H1 (cell line): ENCODE results near the gene FADS2. TPM values are rescaled to one million over a fixed set of nuclear protein-coding genes. Genes with fewer than 3 reads are reported as not detected.

Source experiments
- BACH1 ChIP-seq: IDR thresholded peaks from 2 replicates; pipeline ENCODE4 v1.6.1; 2012; ENCODE audit warnings: low read length, improper control_type of control experiment
- CHD7 ChIP-seq: fragments of 300-600 bp; sonication (generic); IDR thresholded peaks from 2 replicates; pipeline ENCODE4 v1.7.1; 2012; ENCODE audit warnings: low read length, moderate library complexity, mild to moderate bottlenecking, inconsistent platforms; ENCODE audit not compliant: insufficient replicate concordance
- FOSL1 ChIP-seq: IDR thresholded peaks from 2 replicates; pipeline ENCODE4 v1.6.1; 2011; ENCODE audit warnings: mild to moderate bottlenecking, low read depth, low read length, moderate library complexity; ENCODE audit not compliant: insufficient read depth
- JUND ChIP-seq: IDR thresholded peaks from 2 replicates; pipeline ENCODE4 v1.6.1; 2011; ENCODE audit warnings: mild to moderate bottlenecking, improper control_type of control experiment, low read length
- NRF1 ChIP-seq: IDR thresholded peaks from 2 replicates; pipeline ENCODE4 v1.6.1; 2011; ENCODE audit warnings: mild to moderate bottlenecking, low read depth, low read length, improper control_type of control experiment
- RBBP5 ChIP-seq: IDR thresholded peaks from 2 replicates; pipeline ENCODE4 v1.7.1; 2012; ENCODE audit warnings: low read depth, mild to moderate bottlenecking, inconsistent platforms, low read length, moderate library complexity, borderline replicate concordance
- RXRA ChIP-seq: IDR thresholded peaks from 2 replicates; pipeline ENCODE4 v1.6.1; 2011; ENCODE audit warnings: low read depth, mild to moderate bottlenecking, low read length, moderate library complexity; ENCODE audit not compliant: insufficient read depth
- TAF1 ChIP-seq: IDR thresholded peaks from 2 replicates; pipeline ENCODE4 v1.6.1; 2011; ENCODE audit warnings: mild to moderate bottlenecking, low read depth, low read length
- polyA plus RNA-seq, 7 experiments: library from polyadenylated mRNA; depleted of rRNA in 3 of 7; stranded (reverse) in 5 of 7; unstranded in 2 of 7; fragments of >200 nt in 5 of 7; fragments of 200-250 nt in 2 of 7; gene quantifications; 1 replicate in 5 of 7; 2 replicates in 1 of 7; 4 replicates in 1 of 7; pipeline versions ENCODE4 v1.2.1 to v1.2.3, GENCODE V29; 2011 to 2013; ENCODE audit warnings: missing spikeins in 2 of 7, mixed read lengths in 2 of 7
- total RNA-seq: library from RNA; stranded (reverse); fragmentation: NEBNext Ultra II Directional; extraction: Animal tissue kit (Norgen Biotek cat#: 25700); gene quantifications from 2 replicates; pipeline ENCODE4 v1.2.1, GENCODE V29; 2021
- TF ChIP-seq, protein P1 (sequence below): IDR thresholded peaks from 2 replicates; pipeline ENCODE4 v1.6.1; 2012; ENCODE audit warnings: inconsistent platforms

The FADS2 gene
- total and polyA plus RNA-seq, 2 of the 8 experiments (the other 6 are each of a cell fraction or from before 2014, with no cell fraction given), result 499 to 701 TPM

DNA sequence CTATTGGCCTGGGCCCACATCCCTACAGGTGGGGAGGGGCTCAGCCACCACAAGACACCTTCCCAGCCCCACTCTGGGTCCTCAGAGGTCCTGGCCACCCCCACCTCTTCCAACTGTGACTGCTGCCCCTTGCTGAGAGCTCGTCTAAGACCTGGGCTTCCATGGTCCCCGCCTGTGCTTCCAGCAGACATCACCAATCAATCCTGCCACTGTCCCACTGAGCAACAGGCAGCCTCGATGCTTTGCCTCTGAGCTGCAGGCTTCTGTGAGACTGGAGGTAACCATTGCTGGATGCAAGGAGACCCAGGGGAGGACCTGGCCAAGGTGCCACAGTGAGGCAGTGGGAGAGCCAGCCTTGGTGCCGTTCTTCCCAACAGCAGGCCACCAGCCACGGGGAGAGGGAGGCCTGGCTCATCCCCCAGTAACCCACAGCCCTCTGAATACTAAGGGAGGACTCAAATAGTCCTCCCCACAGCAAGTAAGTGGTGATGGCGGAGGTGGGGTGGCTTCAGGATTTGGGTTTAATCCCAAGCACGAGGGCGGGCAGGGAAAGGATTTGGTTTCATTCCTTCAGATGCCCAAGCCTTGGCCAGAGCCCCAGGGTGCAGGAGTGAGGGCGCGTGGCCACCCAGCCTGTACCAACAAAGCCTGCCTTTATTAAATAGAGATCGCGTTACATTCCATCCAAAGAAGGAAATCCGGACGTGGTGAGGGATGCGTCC, 68.7 kb downstream of the FADS2 start (continued):
- TF ChIP-seq CHD7 (no peak), JUND (no peak), BACH1 (no peak), TAF1 (no peak), NRF1 (no peak), RXRA (no peak), FOSL1 (no peak), RBBP5 (no peak)
- TF ChIP-seq, protein P1, sequence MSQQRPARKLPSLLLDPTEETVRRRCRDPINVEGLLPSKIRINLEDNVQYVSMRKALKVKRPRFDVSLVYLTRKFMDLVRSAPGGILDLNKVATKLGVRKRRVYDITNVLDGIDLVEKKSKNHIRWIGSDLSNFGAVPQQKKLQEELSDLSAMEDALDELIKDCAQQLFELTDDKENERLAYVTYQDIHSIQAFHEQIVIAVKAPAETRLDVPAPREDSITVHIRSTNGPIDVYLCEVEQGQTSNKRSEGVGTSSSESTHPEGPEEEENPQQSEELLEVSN, result no peak
